Right forelimb (tissue), 1 donor: ENCODE results near the gene DPP10.
"Not testable (repeated sequence)": the region's sequence is repeated elsewhere in the genome, so short reads cannot be mapped to it uniquely, and the experiment has no call there.

Source experiments
- DNase-seq: peaks from one replicate; pipeline ENCODE4 v3.0.0-alpha.2; 2018

Gene DPP10

DNA sequence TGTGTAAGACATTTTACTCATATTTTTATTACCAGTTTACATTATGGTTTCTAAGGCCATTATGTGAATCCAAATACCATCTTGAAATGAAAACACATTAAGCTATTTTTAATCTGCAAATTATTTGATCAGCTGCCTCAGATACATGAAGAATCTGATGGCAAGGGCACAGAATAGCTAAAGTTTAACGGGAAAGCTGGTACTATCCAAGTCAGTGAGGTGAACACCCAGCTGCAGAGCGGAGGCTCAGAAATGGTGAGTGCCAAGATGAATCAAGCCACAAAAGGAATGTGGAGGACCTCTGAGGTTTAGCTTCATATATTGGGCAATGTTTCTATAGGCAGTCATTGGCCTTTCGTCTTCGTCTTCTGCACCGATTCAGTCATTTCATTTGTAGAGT lies 75.1 kb downstream of the DPP10 start:
- DNase-seq = no peak

DNA sequence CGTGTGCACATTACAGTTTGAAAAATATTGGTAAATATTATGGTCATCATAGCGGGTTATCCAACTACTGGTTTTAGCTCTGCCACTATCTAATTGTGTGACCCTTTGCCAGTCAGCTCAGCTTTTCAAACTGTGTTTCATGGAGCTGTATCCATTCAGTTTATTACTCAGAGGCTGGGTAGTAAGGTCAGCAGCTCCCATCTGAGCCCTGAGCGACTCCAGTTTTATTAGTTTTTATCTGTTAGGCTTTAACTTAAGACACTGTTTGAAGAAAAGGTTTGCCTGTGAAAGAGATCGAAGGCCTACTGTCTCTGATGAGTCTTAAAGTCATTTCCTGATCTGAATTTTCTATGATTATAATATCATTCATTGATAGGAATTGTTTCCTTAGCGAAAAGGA lies 76.3 kb downstream of the DPP10 start:
- no peak for DNase-seq

DNA sequence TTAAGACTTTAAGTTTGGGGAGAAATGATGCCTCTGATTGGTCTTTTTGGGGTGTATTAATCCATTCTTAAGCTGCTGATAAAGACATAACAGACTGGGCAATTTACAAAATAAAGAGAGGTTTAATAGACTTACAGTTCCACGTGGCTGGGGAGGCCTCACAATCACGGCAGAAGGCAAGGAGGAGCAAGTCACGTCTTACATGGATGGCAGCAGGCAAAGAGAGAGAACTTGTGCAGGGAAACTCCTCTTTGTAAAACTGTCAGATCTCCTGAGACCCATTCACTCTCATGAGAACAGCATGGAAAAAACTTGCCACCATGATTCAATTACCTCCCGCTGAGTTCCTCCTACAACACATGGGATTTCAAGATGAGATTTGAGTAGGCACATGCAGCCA lies 80.2 kb downstream of the DPP10 start:
- not testable (repeated sequence) for DNase-seq

DNA sequence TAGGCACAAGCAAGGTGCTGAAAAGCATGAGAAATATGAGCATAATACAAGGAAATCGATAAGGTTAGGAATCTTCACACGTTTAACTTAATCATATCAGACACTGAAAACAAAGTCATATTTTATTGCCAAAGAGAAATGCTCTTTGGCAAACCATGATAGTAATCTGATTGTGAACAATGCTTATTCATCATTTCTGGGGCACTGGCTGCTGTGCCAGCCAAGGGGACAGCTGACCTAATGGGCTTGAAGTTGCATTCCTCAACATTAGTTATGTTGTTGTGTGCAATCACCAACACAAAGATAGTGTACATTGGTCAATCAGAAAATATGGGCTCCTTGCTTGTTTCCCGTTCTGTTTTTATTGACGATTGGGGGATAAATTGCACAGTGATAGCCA lies 83.5 kb downstream of the DPP10 start:
- DNase-seq = no peak

DNA sequence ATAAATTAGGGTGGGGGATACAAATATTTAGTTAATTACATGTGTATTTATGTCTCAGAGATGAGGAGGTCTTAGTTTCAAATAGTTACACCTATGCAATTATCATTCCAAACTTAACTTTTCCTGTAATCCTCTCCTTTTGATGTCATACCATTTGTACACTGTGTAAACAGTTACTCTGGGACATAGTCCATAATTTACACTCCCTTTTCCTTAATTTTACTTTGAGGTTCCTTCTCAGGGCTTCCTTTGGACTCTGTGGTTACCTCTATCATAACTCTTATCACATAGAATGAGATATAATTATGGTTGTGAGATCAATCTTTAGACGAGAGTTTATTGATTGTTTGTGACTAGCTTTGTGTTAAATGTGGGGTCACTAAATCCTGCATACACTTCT lies 84.4 kb downstream of the DPP10 start:
- no peak for DNase-seq

DNA sequence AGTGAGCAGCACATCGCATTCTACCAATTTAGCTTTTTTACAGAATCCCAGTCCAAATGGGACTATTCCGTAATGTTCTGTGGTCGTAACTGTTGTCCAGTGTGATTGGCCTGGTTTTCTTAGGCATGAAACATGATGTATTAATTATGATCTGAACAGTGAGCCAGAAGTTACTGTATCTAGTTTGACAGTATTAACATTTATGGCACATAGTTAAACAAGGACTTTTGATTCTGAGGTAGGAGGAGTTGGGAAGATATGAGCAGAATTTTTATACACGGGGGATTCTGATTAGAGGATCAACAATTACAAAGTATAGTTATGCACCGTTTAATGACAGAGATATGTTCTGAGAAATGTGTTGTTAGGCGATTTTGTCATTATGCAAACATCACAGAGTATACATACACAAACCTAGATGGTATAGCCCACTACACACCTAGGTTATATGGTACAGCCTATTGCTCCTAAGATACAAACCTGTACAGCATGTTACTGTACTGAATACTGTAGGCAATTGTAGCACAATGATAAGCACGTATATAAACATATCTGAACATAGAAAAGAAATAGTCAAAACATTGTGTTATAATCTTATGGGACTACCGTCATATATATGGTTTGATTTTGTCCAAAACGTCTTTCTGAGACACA lies 85.0 kb downstream of the DPP10 start:
- no peak for DNase-seq

DNA sequence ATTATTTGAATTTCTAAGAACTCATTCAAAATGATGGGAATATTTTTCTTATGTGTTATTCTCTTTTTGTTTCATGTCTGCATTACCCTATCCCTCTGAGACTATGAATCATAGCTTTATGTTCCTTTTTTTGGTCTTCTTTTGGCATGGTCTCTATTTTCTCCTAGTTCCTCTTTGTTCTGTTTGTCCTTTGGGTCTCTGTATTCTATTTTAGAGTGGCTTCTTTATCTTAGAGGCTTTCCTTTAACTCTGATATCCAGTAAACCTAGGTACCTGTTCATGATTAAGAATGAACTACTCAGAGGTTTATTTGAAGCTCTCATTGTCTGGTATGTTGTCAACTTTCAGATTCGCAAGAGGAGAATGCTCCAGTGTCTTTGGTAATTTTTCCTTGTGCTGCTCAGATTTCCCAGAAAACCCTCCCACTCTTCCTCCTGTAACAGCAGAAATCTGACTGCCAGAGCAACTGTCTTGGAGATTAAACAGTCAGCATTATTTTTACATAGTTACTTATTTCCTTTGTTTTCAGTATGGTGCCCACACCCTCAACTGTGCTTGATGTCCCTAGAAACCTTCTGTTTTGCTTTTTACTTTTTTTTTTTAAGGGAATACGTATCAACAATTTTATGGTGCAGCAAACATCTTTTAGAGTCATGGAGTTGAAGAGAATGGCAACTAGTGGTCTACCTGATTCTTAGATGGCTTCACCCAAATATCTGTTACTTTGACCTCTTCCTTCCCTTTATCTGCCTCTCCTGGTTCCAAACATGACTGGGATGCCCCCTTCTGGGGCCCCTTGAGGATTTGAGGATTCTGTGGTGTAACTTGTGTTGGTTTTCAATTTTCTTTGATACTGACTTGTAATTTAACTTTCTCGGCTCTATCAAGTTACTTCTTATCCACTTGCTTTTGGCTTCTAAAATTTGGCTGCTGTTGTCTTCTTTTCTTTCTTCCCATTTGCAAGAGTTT lies 92.0 kb downstream of the DPP10 start:
- DNase-seq = no peak

DNA sequence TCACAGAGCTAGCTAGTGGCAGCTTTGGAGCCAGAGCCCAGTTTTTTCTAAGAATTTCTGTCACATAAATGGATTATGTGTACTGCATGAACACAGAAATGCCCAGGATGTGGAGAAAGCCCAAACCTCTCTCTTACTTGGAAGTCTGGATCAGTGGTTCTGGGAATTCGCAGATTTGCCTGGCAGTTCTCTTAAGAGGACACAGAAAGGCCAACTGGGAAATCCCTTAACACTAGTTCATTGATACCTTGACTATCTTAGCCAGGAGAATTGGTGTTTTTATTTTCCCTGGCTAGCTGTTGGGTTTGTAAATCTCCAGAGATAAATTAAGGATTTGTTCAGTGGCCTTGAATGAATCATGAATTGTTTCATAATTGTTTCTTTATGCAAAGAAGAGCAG lies 95.3 kb downstream of the DPP10 start:
- DNase-seq = no peak

DNA sequence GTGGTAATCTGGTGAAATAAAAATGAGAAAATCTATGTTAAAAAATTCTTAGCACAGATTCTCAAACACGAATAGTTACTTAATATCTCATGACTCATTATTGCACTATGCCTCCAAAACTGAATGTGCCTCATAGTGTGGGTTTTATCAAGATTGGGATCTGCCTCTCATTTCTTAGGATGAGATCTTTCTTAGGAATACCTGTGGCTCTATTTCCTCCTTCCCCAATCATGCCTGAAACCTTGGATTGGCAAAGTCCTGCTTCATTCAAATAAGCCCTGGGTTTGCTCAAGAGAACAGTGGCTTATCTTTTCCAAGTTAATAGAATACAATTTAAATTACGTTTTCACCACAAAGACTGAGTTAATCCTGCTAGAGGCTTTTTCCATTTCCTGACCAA lies 100.3 kb downstream of the DPP10 start:
- no peak for DNase-seq

DNA sequence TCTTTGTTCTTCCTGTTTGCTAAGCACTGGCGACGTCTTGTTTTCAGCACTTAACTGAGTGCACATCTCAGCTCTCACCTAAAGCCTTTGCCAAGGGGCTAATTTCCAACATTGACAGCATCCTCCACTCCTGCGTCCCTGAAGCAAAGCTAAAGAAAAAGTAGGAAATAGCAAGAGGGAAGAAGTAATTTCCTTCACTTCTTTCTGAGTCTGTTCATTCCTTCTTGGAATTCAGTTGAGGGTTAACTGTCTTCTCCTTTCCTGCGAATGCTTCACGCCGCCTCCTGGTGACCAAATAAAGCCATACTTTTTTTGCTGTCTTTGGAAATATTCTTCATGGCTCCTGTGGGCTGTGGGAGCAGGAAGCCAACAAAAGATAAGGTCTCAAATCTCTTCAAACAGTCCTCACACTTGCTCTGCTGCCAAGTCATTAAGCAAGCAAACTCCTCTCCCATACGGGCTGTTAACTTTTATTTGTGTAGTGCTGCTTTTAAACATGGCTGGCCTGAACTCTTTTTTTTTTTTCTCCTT lies 100.9 kb downstream of the DPP10 start:
- DNase-seq = no peak

DNA sequence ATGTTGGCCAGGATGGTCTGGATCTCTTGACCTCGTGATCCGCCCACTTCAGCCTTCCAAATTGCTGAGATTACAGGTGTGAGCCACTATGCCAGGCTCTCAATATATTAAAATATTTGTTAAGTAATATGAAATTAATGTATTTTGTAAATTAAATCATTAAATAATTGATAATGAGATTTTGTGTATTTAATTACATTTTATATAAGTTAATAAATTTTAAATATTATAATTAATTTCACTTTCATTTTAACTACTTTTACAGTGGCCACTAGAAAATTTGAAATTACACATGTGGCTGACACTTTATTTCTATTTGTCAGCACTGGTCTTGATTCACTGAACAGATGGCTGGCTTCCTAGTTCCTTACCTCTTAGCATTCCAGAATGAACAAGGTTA lies 102.6 kb downstream of the DPP10 start:
- DNase-seq = no peak

DNA sequence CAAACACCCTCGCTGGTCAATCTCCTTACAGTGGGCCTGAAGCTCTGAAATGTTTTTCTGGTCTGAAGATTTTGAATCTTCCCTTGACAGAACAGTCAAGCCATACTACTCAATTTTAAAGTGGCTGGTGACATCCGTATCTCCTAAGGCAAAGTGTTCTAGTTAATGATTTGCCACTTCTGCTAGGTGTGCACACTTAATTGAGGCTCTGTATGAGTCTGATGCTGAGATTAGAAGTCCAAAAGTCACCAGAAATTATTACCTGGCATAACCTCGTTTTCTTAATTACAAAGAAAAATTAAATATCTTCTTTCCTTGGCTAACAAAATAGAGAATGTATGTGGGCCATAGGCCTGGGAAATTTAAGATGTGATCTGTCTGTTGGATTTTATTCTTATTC lies 104.1 kb downstream of the DPP10 start:
- no peak for DNase-seq

DNA sequence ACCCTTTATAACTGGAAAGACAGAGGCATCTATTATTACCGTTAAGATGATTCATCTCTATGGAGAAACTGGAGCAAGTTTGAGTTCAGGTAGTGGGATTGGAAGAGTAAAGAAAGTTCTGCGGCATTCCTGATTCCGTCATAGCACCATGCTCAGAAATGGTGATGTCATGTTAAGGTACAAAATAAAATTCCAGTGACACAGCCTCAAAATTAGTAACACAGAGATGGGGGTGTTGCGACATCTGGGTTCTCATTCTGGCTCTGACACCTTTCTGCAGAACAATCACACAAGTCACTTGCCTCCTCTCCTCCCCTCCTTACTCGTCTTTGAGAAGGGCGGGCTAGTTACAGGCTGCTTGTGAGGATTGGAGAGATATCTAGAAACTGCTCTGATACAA lies 105.7 kb downstream of the DPP10 start:
- no peak for DNase-seq

DNA sequence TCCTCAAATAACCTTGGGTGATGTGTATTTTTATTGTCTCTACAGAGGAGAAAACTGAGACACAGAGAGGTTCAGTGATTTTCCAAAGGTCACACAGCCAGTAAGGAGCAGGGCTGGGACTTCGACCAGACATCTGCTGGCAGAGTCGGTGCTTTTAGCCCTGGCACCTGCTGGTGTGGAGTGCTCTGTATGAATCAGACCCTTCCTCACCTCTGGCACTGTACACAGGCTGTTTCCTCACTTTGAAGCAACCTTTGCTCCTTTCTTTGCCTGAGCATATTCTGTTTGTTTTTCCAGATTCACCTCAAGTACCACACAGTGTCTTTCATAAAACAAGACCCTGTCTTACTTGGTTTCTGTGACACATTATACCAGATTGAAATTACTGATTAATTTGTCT lies 107.9 kb downstream of the DPP10 start:
- DNase-seq = no peak

DNA sequence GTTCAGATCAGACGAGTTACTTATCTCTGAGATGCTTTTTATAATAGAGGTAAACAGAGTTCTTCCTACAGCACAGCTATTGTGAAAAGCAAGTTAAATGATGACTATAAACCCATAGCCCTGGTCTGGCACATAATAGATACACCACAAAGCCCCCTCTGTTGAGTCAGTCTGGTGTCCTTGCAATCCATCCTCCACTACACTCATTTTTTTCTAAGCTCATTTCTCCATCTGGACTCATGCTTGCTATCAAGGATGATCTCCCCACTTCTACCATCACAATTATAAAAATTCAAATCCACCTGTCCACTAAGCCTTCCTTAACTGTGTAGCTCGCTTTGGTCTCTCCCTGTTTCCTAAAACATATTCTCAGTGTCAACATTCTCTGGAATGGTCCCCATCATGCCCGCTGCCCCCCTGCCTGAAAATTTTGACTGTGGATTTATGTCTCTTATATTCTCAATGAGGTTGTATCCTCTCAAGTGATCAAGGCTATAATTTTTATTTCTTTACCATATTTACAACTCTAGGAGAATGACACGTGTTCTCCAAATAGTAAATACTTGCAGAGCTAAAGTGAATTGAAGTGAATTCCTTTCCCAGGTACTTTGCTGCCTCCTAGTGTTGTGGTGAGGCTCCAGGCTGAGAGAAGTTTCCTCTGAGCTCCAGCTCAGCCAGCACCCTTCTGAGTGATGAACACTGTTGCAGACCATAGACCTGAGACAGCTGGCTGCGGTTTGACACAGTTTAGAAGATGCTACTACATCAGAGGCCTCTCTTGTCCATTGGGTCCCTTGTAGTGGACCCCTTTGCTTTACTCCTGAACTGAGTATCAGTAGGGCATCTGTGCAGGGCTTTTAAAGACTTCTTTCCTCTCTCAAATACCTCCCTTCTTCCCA lies 108.7 kb downstream of the DPP10 start:
- DNase-seq = peak; percentile 64

DNA sequence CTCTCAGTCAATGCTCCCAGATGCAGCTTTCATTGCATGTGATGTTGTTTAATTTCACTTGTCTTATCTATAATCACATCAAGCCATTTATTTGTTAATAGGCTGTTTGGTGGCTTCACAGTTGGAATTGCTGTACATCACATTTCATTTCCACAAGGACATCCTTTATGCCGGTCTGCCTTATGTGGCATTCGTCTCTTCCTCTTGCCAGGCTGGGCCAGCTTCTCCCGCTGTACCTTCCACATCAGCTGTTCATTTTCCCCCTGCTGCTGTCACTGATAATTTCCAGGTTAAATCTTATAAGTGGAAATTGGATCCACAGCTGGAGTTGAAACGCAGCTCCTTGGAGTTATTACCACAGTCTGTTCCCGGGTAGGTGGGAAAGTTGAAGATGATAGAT lies 110.6 kb downstream of the DPP10 start:
- DNase-seq = no peak

DNA sequence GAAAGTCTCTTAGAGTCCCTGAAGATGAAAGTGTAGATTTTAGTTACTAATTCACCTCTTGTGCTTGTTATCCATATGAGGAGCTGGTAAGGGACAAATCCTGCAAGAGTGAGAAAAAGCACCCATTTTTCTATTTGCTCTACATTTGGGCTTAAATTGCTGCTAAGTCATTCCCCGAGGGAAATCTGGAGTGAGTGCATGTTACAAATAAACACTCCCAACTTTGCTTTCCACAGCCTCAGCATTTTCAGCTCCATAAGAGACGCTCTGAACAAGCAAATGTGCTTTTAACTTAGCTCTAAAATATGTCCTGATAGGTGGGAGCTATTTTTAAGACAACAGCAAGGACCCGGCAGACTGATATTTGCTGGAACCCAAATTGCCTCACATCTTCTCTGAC lies 126.7 kb downstream of the DPP10 start:
- DNase-seq = no peak

DNA sequence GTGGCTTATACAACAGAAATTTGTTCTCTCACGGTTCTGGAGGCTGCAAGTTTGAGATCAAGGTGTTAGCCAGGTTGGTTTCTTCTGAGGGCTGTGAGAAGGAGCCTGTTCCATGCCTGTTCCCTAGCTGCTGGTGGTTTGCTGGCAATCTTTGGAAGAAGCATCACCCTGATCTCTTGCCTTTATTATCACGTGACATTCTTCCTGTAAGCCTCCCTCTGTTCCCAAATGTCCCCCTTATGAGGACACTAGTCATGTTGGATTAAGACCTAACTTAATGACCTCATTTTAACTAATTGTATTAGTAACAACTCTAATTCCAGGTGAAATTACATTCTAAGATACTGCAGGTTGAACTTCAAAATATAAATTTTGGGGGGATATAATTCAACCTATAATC lies 135.2 kb downstream of the DPP10 start:
- DNase-seq = no peak

DNA sequence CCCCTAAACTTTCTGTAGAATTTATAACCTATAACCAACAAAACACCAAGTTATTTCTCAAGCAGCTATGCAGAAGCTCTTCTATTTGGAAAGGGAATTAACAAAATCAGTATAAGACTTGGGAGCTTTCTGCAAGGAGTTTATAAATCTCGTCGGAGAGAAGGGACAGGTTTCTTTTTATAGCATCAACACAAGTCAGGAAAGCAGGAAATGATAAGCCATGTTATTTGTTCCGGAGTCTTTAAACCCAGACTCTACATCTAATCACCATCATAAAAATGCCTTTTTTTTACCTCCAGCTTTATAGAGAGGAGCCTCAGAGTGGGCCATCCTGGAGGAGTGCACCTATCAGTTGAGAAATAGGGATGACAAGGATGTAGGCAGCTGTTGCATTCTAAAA lies 137.1 kb downstream of the DPP10 start:
- DNase-seq = no peak

DNA sequence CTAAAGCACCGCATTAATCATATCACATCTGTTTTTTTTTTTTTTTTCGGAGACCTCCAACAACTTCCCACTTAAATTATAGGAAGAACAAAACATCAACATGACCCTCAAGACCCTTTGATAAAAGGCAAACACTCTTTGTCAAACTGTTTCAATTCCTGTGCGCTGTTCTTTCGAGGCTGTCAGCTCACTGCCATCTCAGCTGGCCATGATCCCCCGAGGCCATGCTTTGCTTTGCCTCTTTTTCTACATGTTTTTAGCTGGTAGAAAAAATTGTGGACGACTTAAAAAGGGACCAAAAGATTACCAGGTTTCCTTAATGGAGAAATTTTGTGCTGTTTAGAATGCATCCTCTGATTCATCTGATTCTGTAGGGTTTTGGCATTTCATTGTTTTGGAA lies 138.2 kb downstream of the DPP10 start:
- no peak for DNase-seq

DNA sequence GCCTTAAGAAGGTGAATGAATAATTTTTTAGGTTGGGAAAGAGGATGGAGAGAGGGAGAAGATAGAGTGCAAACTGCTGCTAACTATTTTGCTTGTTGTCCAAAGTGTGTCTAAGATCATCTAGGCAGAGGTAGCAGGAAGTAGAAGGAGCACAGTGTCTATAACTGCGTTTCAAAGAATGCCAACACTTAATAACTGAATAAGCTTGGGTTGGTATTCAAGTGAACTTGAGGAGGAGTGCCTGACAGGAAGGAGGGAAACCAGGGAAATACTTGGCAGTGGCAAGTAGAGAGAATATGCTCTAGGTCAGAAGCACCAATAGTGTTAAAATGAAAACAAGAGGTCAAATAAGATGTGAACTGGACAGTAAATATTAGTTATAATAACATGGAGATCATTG lies 155.9 kb downstream of the DPP10 start:
- no peak for DNase-seq

DNA sequence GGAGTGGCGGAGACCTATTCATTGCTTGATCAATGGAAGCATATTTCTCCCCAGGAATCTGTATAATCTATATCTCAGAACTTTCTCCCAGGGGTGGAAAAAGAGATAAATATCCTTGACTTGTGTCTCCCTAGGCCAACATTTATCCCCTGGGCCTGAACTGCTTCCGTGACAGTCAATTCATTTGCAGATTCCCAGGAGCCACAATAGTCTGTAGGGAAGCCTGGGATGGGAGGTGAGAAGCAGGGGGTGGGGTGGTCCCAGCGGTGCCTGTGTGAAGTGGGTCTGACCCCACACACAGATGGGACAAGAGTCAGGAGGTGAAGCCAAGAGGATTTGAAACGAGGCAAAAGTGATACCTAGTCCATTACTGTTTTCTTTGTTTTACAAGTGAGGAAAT lies 166.8 kb downstream of the DPP10 start:
- DNase-seq = no peak

DNA sequence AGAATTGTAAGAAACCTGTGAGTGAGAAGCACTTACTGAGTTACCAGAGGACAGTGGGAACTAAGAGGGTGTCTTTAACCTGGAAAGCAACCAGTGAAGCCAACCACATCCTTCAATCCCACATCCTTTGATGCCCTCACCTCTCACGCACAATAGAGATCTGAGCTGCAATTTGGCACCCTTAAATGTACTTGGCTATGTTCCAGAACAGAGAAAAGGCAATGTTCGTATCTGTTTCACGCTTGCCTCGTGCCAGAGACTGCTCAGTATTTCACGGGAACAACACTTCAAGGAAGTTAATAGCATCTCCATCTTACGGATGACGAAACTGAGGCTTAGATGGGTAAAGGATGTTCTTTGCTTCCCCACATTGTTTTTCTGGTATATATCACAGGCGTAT lies 167.4 kb downstream of the DPP10 start:
- DNase-seq = no peak
